Left lung (tissue), 10 donors: Measurements from ENCODE around the gene LMO1. TPM values are rescaled to one million over a fixed set of nuclear protein-coding genes. Genes with fewer than 3 reads are reported as not detected.

Source experiments
- ATAC-seq: fragments of 200-7000 bp; cut with Tn5 transposase; one replicate; pipeline ENCODE4 v1.9.1; 2020; ENCODE audit warnings: moderate library complexity
- DNase-seq, 4 donors: peaks; one replicate each; pipeline ENCODE4 v3.0.0-alpha.2; 2013 to 2020
- H3K27ac ChIP-seq, 2 donors: fragments of 200-600 bp; sonication (generic) in 1 of 2; one replicate each; pipeline versions ENCODE4 v1.5.0 to v1.8.0; 2020 to 2021
- H3K27me3 ChIP-seq, 2 donors: fragments of 200-600 bp; sonication (generic) in 1 of 2; one replicate each; pipeline versions ENCODE4 v1.5.0 to v1.8.0; 2020 to 2021
- H3K36me3 ChIP-seq, 2 donors: fragments of 200-600 bp; sonication (generic) in 1 of 2; one replicate each; pipeline versions ENCODE4 v1.5.0 to v1.8.0; 2020 to 2021
- H3K4me1 ChIP-seq, 2 donors: fragments of 200-600 bp; one replicate each; pipeline ENCODE4 v1.8.0; 2021
- H3K4me3 ChIP-seq, 2 donors: fragments of 200-600 bp; sonication (generic) in 1 of 2; one replicate each; pipeline versions ENCODE4 v1.5.0 to v1.8.0; 2020 to 2021; ENCODE audit warnings: mild to moderate bottlenecking in 1 of 2
- H3K9me3 ChIP-seq, 2 donors: fragments of 200-600 bp; sonication (generic) in 1 of 2; one replicate each; pipeline versions ENCODE4 v1.5.0 to v1.8.0; 2020 to 2021
- CTCF ChIP-seq, 2 donors: fragments of 200-600 bp; sonication (generic) in 1 of 2; IDR thresholded peaks; one replicate each; pipeline versions ENCODE4 v1.5.0 to v1.8.0; 2021; ENCODE audit warnings: antibody characterized with exemption in 2 of 2
- intact Hi-C, 2 donors: fragments of 100-400 bp; cut with DNase I; formaldehyde crosslinking; loops; one replicate each; pipeline versions ENCODE4 v1.11.2 to v1.14.2; 2022
- polyA plus RNA-seq, 6 donors: library from polyadenylated mRNA; unstranded; fragments of 120-200 nt; gene quantifications; one replicate each; pipeline ENCODE4 v1.2.1, GENCODE V29; 2013; ENCODE audit not compliant: insufficient read length in 6 of 6
- total RNA-seq, 2 donors: library from RNA; stranded (reverse); fragmentation: NEBNext Ultra II Directional; extraction: Animal tissue kit (Norgen Biotek cat#: 25700); gene quantifications; one replicate each; pipeline ENCODE4 v1.2.1, GENCODE V29; 2021
- donor health status: DM: no; HTN: yes; CAD: no.
- donor health status: DM: no; HTN: no; CAD: no.

LMO1 gene
- total and polyA plus RNA-seq, 8 donors = 0.18 to 0.48 (median 0.23) TPM; not detected in 3

DNA sequence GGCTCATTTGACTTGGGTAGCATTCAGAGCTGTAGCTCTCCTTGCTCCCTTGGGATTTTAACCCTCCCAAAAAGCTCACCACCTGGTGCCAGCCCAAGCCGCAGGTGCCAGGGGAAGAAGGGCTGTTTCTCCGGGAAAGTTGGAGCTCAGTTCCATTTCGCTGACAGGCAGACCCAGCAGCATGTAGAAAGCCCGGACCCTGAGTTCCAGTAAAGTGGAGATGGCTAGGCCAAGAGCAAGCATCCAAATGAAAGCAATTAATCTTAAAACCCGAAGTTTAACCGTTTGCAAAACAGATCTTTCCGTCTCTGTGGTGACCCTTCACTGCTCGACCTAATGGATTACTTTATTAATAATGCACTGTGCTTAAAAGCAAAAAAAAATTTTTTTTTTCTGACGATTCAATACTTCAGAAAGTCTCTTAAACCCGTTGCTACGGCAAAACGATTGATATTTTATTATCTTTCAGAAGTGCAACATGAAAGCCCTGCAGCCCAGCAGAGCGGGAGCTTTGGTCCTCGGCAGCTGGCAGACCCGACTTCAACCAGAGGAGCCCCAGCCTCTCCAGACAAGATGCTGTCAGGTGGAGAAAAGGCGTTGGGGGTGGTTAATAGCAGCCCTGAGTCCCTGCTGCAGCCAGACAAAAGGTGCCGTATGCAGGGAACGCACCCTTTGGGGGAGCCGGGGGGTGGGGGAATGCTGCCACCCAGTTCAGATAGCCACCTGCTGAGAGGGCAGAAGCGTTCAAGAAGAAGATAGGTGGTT is 3.3 kb downstream of the LMO1 start:
- H3K36me3 ChIP-seq = no peaks in the 10 kb centered on the region
- no peak for TF ChIP-seq CTCF (IDR thresholded peaks at IDR 0.05)
- ATAC-seq (no peak), DNase-seq (no peak)
- no peak overlapping the region for H3K27ac ChIP-seq
- no peaks in the 10 kb centered on the region for H3K9me3 ChIP-seq
- H3K4me1 ChIP-seq = peaks cover 5 to 19% of the 10 kb centered on the region in 2 donors
- intact Hi-C loops = no loop called here
- H3K27me3 ChIP-seq = peaks cover 31 to 73% of the 10 kb centered on the region in 2 donors
- no peak overlapping the region for H3K4me3 ChIP-seq

- no peak for DNase-seq
- peaks cover 5 to 19% of the 10 kb centered on the region in 2 donors for H3K4me1 ChIP-seq
- no peak for ATAC-seq
- H3K9me3 ChIP-seq = no peaks in the 10 kb centered on the region
- no peak overlapping the region for H3K27ac ChIP-seq
- H3K4me3 ChIP-seq = no peak overlapping the region
- TF ChIP-seq CTCF (IDR thresholded peaks at IDR 0.05) = no peak
- peaks cover 26 to 64% of the 10 kb centered on the region in 2 donors for H3K27me3 ChIP-seq
- intact Hi-C loops = no loop called here
- no peaks in the 10 kb centered on the region for H3K36me3 ChIP-seq
Measured at GRCh38 chr11:8259306-8259959, 4.2 kb downstream of the LMO1 start.

GRCh38 chr11:8258784-8259183 is 4.9 kb downstream of the LMO1 start:
- no peak for TF ChIP-seq CTCF (IDR thresholded peaks at IDR 0.05)
- Histone ChIP-seq H3K27ac (no peak overlapping the region), H3K4me1 (peaks cover 5 to 15% of the 10 kb centered on the region in 2 donors), H3K36me3 (no peaks in the 10 kb centered on the region), H3K4me3 (no peak overlapping the region), H3K27me3 (peaks cover 26 to 57% of the 10 kb centered on the region in 2 donors), H3K9me3 (no peaks in the 10 kb centered on the region)
- ATAC-seq (no peak), DNase-seq (no peak)
- intact Hi-C loops = no loop called here

- DNase-seq (no peak), ATAC-seq (no peak)
- H3K4me1 ChIP-seq = peaks cover 2 to 10% of the 10 kb centered on the region in 2 donors
- no peak overlapping the region for H3K4me3 ChIP-seq
- H3K27me3 ChIP-seq = peaks cover 26 to 52% of the 10 kb centered on the region in 2 donors
- TF ChIP-seq CTCF (IDR thresholded peaks at IDR 0.05) = no peak
- no peaks in the 10 kb centered on the region for H3K9me3 ChIP-seq
- intact Hi-C loops = no loop called here
- no peak overlapping the region for H3K27ac ChIP-seq
- H3K36me3 ChIP-seq = no peaks in the 10 kb centered on the region
Measured at GRCh38 chr11:8258289-8258688, 5.4 kb downstream of the LMO1 start.

DNA sequence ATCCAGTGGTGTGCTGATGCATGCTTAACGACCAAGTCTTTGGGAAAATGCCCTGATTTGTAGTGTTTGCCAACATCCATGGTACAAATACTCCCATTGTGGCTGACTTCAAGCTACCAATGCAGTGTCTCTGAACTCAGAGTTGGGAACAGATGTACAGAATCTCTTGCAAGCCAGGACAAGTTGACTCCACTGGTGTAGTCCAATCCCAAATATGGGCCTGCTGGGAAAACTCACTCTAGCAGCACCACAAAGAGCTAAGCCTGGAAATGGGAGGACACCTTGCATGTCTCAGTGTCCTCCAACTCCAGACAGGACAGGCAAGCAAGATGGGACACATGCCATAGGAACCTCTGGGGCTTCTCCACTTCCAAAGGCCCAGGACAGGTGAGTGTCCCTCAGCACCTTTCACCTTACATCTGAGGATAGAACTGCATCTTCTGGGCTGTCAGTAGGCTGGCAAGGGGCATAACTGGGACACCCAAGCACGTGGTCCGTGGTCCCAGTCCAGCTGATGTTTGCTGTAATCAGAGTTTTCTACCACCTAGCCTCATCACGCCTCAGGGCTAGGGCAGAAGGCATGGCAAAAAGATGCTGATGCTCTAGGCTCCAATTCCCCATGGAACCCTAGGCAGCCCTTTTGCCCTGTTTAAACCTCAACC is 6.5 kb downstream of the LMO1 start:
- Histone ChIP-seq H3K27me3 (peaks cover 18 to 41% of the 10 kb centered on the region in 2 donors), H3K27ac (no peak overlapping the region), H3K9me3 (no peaks in the 10 kb centered on the region), H3K4me3 (no peak overlapping the region), H3K36me3 (no peaks in the 10 kb centered on the region), H3K4me1 (no peaks in the 10 kb centered on the region)
- DNase-seq (no peak), ATAC-seq (no peak)
- intact Hi-C loops = no loop called here
- no peak for TF ChIP-seq CTCF (IDR thresholded peaks at IDR 0.05)
